Activated CD4-positive, alpha-beta T cell treated with anti-CD3 and anti-CD28 coated beads, Interleukin-10, Interleukin-2, amounts not matched to agents 100 ng/mL and 50 ng/mL, durations not matched to agents 16 hours and 8 hours (primary cell): Measurements from ENCODE around the gene TK2.
"Not testable (repeated sequence)": the region's sequence is repeated elsewhere in the genome, so short reads cannot be mapped to it uniquely, and the experiment has no call there.

Experiments used
- DNase-seq: peaks from one replicate; pipeline ENCODE4 v3.0.0-alpha.2; 2020

Gene TK2

DNA sequence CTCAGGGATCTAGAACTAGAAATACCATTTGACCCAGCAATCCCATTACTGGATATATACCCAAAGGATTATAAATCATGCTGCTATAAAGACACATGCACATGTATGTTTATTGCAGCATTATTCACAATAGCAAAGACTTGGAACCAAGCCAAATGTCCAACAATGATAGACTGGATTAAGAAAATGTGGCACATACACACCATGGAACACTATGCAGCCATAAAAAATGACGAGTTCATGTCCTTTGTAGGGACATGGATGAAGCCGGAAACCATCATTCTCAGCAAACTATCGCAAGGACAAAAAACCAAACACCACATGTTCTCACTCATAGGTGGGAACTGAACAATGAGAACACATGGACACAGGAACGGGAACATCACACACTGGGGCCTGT is 48.4 kb downstream of the TK2 start:
- not testable (repeated sequence) for DNase-seq

DNA sequence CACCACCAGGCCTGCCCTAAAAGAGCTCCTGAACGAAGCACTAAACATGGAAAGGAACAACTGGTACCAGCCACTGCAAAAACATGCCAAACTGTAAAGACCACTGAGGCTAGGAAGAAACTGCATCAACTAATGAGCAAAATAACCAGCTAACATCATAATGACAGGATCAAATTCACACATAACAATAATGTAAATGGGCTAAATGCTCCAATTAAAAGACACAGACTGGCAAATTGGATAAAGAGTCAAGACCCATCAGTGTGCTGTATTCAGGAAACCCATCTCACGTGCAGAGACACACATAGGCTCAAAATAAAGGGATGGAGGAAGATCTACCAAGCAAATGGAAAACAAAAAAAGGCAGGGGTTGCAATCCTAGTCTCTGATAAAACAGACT is 52.0 kb downstream of the TK2 start:
- not testable (repeated sequence) for DNase-seq

DNA sequence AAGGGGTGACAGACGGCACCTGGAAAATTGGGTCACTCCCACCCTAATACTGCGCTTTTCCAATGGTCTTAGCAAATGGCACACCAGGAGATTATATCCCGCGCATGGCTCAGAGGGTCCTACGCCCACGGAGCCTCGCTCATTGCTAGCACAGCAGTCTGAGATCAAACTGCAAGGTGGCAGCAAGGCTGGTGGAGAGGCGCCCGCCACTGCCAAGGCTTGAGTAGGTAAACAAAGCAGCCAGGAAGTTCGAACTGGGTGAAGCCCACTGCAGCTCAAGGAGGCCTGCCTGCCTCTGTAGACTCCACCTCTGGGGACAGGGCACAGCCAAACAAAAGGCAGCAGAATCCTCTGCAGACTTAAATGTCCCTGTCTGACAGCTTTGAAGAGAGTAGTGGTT is 53.7 kb downstream of the TK2 start:
- DNase-seq, result not testable (repeated sequence)

DNA sequence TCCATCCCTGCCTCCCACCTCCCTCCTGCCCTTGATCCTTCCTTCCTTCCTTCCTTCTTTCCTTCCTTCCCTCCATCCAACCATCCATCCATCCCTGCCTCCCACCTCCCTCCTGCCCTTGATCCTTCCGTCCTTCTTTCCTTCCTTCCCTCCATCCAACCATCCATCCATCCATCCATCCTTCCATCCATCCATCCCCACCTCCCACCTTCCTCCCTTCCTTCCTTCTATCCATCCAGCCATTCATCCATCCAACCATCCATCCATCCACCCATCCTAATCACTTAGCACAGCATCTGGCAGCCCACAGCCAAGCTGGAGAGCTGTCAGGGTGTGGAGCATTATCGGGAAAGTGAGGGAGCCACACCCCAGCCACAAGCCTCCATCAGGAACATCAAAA is 54.5 kb downstream of the TK2 start:
- DNase-seq, result no peak

DNA sequence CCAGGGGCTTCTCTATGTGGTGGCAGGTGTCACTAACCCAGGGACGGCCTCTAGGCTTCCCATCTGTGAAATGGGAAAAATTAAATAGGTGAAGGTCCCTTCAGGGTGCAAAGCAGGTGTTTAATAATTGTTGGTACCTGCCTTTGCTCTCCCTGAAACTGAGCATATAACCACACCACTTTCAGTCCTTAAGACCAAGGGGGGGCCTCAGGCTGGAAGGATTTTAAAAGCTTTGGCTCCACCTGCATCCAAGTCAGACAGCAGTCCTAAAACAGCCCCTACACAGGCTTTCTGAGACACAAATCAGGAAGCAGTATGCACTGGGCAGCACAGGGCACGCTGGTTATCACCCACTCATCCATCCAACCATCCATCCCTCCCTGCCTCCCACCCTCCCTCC is 55.0 kb downstream of the TK2 start:
- no peak for DNase-seq

DNA sequence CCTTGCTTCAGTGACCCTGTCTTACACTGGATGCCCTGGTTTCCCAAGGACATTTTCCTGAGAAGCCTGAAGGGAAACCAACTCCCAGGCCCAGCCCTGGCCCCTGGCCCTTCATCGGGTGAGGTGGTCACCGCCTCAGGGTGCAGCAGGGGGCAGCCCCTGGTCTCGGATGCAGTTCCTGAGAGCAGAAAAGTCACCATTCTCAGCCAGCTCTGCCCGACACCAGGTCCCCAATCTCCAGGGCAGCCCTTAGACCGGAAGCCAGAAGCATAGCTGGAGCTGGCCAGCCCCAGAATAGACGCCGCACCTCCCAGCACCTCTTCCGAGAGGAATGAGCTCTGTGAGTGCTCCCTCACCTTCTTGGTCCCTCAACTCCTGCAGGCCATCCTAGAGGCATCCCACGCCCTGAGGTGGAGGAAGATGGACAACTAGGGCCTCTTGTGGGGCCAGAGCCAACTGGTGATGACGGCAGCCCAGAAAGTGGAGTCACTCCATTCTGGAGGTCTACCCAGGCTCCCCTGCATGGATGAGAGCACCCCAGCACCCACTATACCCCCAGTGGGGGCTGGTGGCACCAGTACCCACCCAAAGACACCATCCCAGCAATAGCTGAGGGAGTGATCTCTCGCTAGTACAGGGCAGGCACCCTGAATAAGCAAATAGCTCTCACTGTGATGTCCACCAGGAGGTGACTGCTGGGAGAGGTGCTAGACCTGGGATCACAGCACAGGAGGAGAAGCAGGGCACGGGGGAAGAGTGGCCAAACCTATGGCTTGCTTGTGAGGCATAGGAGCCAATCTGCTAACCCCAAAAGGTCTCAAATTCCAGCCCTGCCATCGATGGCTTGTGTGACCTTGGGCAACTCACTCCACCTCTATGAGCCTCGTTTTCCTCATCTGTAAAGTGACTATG is 56.2 kb downstream of the TK2 start:
- DNase-seq, result no peak

DNA sequence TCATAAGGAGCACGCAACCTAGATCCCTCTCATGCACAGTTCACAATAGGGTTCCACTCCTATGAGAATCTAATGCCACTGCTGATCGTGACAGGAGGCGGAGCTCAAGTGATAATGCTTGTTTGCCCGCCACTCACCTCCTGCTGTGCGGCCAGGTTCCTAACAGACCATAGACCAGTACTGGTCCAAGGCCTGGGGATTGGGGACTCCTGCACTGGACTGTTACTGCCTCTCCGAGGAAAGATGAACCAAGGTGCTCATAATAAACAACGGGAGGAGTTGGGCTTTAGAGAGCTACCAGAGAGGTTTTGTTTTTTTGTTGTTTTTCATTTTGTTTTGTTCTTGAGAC is 58.2 kb downstream of the TK2 start:
- no peak for DNase-seq

DNA sequence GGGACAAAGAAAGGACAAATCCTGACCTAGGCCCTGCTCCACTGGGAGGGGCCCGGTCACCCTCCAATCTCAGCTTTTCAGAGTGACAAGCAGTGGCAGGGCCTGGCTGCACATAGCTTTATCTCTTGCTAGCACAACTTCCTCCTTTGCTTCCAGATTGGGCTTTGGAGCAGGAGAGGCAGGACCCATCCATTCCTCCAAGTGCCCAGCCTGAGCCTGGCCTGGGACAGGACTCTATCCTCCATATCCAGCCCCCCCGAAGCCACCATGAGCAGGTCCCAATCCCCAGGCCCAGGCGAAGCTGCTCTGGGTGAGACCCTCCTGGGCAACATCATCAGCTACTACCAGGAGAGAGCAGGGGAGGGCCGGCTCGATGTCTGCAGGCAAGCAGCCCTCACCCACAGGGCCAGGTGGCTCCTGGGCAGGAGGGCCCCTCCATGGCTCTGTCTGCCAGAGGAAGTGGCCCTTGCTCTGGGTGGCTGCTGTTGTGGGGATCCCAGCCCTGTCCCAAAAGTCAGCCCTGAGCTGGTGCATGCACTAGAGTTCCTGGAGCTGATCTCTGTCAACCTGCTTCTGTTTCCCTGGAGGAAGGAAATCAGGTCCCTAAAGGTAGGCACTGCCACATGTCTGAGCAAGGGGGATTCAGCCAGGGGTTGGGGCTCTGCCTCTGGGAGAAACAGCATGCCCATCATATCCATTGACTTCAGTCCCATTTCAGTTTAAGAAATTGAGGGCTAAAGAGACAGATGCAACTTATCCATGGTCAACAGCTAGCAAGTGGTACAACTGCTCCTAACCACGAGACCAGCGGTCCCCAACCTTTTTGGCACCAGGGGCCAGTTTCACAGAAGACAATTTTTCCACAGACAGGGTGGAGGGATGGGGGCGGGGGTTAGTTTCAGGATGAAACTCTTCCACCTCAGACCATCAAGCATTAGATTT is 58.9 kb downstream of the TK2 start:
- DNase-seq, result no peak

DNA sequence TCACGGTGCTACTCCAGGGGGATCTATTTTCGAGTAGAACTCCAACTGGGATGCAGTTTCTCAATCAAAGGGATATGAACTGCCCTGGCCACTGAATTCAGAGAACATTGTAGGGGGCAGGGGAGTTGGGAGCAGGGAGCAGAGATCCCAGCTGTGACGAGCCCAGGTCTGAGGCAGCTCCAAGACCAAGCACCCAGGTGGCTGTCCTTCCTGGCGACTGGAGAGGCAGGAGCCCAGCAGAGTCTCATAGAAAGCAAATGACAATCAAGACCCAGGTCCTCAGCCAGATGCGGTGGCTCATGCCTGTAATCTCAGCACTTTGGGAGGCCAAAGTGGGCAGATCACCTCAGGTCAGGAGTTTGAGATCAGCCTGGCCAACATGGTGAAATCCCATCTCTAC is 60.1 kb downstream of the TK2 start:
- DNase-seq, result no peak

DNA sequence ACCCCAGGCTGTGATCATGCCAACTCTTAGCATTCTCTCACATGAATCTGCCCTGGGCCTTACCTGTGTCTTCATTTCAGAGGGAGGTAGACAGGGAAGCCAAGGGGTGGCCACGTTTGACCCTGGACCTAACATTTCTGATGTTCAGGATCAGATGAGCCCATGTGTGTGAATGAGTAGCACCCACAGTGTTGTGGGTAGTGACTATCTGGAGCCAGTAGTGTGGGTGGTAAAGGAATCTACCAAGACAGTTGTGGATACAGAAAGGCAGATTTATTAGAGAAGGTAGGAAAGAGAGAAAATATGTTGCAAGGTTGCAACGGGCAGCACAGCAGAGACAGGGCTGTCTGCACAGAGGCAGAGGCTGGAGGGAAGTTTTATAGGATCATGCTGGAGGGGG is 60.5 kb downstream of the TK2 start:
- no peak for DNase-seq

DNA sequence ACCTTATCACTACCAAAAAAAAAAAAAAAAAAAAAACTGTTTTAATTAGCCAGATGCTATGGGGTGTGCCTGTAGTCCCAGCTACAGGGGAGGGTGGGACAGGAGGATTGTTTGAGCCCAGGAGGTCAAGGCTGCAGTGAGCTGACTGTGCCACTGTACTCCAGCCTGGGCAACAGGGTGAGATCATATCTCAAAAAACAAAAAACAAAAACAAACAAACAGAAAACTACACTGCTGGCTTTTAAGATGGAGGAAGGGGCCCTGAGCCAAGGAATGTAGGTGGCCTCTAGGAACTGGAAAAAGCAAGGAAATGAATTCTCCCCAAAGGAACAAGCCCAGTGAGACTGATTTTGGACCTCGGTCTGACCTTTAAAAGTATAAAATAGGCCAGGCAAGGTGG is 61.4 kb downstream of the TK2 start:
- no peak for DNase-seq

DNA sequence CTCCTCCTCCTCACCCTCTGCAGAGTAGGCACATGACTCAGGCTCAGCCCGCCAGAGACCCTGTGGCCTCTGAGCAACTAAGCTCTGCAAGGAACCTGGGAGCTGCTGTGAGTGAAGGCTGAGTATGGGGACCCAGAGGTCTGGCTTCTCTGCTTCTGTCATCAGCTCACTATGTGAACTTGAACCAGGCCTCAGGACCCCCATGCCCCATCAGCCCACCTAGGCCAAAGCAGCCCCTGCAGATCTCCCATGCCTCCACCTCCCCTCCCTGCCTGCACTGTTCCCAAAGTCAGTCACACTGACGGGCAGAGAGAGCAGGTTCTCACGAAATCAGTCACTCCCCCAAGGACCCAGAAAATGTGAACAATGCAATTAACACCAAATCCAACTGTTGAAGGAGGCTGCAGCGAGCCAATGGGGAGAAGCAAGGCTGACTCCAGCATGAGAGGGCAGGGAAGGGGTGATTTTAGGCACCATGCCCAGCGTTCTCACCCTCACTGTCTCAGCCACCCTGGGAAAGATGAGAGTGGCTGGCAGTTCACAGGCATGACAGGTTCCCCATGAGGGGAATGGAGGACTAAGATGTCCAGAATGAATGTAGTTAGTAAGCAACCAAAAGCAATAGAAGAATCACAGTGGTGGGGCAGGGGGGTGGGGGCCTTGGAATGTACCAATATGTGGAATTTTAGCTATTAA is 62.2 kb downstream of the TK2 start:
- DNase-seq, result no peak

DNA sequence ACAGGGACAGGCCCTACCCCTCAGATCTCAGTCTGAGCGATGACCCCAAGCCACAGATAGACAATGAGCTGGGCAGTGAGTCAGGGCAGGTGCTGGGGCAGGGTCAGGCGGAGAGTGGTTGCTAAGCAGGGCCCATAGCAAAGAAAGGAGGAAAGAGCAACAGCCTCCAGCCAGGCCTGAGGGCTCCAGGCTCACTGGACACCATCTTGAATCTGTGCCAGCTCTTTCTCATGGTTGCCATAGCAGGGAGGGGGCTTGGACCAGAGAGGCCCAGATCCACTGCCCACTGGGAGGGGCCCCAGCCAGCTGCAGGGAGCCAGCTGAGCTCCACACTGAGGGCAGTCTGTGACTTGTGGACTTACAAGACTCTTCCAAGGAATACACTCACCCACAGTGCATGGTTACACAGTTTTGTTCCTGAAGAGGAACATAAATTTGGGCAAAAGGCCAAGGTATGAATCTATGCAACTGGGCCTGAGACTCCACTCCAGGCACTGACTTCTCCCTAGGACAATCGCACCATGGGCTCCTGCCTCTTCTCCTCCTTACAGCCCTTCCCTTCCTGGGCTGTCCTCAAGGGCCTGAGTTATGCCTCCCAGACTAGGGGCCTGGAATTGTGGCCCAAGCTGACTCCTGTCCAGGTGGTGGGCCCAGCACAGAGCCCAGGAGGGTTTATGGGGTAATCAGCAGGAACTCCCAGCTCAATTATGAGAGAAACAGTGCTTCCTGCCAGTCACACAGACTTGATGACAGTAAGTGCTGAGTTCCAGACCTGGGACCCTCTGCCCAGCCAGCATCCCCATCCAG is 62.9 kb downstream of the TK2 start:
- no peak for DNase-seq

DNA sequence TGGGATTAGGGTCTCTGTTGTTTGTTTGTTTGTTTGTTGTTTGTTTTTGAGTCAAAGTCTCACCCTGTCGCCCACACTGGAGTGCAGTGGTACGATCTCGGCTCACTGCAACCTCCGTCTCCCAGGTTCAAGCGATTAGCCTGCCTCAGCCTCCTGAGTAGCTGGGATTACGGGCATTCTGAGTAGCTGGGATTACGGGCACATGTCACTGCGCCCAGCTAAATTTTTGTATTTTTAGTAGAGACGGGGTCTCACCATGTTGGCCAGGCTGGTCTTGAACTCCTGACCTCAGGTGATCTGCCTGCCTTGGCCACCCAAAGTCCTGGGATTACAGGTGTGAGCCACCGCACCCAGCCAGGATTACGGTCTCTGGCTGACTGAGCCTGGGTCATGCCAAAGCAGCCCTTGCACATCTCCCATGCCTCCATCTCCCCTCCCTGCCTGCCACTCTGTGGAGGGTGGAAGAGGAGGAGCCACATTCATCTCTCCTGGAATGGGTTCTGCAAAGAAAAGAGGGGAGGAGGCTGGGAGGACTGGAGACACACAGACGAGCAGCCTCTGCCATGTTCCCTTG is 63.6 kb downstream of the TK2 start:
- DNase-seq, result no peak

DNA sequence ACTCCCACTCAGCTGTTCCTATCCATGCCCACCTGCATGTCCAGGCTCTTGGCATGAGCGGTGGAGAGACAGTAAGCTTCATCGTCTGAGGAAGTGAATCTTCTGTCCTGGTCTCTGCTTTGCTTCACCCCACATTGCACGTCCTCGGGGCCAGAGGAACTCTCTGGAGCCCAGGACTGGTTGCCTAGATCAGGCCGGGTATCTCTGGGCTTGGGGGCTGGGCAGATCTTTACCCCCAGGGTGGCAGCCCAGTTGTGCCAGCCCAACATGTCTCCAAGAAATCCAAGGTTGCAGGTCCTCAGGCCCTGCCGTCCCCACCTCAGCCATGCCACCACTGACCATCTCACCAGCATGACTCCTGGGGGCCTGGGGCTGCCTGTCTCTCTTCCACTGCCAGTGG is 64.5 kb downstream of the TK2 start:
- DNase-seq, result no peak

DNA sequence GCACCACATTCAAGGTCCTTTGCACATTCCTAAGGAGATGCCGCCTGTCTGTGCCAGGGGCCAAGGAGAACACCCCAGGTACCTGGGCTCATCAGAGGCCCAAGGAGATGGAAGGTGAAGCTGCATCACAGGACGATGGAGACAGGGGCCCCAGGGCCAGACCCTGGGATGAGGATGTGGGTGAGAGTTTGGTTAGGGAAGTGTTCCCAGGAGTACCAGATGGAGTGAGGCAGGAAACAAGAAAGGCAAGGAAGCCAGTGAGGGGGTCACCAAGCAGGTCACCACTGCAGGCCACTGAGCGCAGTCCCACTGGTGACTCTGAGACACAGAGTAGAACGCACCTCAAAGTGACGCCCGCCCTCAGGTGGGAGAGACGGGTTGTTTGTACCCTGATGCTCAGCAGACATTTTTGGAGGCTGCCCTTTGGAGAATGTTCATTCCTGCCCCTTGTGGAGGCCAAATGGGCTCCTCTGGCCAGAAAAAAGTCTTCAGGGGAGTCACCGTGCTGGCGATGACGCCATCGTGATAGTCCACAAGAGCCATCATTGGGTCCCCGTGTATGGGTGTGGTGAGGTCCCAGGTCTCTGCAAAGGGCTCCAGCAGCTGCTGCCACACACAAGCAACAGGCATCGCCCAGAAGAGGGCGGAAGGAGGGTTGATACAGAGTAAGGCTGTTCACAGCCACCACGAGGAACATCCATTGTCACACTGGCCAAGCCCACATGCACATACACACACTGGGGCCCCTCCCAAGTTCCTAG is 65.3 kb downstream of the TK2 start:
- DNase-seq, result no peak

DNA sequence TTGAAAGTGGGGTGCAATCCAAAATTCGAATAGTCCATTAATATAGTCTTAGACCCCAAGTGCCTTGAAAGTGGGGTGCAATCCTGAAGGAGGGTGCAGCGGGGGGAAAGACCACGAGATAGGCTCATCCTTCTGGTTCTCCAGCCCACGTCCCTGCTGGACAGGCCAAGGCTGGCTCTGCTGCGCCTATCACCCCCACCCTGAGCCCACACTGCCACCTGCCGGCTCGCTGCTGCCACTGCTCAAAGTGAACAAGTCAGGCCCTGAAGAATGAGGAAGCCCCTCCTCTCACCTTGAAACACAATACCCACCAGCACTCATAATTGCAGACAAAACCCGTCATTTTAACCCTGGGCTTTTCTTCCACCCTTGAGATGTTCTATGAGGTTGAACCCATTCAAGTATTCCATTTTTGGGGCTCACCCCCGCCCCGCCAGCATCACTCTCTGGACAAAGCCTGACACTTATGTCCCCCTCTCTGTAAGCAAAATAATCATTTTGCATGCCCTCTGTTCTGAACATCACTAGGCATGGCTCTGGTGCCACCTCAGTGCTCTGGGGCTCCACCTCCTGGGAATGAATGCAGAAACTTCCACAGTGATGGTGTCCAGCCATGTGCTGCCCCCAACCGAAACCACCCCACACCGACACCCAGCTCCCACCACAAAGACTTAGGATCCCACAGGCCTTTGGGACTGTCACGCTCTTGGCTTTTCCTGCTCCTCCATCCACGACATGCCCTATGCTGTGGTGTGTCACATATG is 66.1 kb downstream of the TK2 start:
- DNase-seq, result peak; percentile 85

DNA sequence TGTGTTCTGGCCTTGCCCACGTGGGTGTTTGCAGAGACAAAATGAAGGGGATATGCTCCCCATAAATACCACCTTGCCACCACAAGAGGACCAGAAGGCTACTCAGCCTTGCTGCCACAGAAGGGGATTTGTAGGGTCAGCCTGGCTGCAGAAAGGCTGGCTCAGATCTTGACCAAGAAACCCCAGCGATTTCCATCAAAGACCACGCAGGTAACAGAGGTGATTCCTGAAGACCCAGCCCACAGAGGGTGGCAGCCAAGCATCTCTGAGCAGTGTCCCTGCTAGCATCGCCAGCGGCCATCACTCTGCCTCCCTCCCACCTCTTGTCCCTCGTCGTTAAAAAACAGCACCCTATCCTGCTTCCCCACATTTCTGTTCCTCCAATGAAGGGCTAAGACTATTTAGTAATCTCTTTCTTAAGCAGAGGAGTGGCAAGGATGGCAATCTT is 68.0 kb downstream of the TK2 start:
- no peak for DNase-seq

DNA sequence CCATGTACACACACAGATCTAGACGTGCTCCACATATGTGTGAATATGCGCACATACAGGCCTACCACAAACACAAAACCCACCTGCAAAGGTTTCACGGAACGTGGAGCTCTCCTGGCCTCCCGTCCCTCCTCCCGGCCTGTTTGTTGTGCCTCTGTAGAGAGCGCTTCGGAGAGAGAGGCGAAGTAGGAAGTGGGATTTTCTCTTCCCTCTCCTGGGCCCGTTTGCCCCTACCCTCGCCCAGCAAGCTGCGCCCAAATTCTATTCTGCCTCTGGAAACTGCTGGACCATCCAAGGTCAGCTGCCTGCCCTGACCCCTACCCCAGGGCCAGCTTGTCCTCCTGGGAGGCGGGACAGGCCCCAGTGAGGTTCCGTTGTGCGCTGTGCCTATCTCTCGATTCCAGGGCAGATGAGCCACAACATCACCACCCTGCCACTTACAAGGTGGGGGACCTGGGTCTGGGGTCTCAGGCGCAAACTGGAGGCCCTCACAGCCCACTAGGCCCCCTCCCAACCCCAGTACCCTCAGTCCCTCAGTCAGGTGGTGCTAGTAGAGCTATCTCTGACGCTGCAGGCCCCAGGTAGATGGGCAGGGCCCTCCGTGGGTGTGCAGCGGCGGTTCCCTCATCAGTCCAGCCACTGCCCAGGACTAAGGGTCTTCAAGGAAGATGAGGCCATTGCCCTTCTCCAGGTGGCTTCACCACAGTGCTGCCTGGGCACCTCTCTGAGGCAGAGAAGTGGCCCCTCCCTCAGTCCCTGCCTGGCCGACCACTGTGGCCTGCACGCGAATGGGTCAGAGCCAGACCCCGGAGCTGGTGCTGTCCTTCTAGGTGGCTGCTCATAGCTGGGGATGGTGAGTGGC is 68.6 kb downstream of the TK2 start:
- DNase-seq, result no peak
